NCI-H510A (cell line): ENCODE measurements around the gene SKIDA1.

Source experiments
- DNase-seq: peaks from one replicate; lab custom pipeline; 2025; lab: John Stamatoyannopoulos, UW

The SKIDA1 gene

DNA sequence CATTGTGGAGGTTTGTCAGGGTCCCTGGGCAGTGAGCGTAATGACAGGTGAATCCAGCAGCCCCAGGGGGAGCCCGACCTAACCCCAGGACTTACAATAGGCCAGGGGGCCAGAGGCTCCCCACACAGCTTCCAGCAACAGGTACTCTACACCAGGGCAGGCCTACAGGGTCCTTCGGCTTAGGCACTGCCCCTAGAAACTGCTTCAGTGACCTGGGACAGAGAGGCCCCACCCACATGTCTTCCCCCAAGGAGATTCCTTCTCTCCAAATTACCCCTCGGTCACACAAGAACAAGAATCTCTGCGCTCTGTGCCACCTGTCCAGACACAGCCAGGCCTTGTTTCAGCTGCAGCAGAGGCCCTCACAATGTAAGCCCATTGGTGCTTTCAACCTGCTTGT lies 24.4 kb downstream of the SKIDA1 start:
- no peak for DNase-seq

DNA sequence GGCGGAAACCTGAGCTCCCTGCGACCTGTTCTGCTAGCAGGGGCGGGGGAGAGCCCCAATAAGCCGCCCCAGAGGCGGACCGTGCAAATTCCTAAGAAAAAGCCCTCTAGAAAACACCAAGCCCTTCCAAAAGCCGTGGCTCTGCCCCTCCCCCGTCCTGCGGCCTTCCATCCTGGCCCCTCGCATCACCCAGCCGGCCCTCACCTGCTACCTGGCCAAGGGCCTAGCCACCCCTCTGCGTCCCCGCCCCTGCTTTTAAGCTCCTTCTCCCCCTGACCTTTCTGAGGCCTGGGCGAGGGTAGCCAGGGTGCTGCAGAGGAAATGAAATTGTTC lies 24.9 kb downstream of the SKIDA1 start:
- DNase-seq, result no peak

DNA sequence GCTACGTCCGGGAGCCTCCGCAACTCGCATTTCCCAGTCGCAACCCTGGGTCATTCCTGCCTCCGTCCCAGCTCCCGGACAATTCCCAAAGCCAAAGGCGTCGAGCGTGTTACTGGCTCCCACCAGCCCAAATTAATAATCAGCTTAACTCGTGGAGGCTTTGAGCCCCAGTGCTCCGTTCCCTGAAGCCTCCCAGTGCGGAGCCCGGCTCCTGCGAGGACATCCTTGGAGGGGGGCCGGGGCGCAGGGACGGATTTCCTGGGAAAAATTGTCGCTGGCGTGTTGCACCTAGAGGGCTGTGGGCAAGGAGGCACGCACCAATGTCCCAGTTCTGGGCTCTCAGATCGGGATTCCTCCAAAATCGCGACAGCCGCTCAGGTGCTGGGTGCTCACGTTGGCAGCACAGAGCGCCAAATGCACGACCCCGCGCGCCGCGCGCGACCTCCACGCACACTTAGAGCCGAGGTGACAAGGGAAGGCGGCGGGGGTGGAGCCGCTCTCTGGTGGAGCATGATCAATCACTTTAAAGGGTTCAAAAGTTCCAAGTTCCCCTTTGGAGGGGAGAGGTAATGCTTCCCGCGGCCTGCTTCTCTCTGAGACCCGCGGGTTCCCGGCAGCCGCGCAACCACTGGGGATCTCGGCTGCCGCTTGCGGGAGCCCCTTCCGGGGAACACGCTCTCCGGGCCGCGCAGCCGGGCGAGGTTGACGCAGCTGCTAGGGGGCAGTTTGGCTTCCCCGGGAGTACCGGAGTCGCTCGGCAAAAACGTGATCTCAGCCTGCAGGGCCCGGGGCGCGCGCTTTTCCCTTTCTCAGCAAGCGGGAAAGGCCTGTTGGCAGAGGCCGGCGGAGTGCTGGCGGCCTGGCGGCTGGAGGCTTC lies 25.5 kb downstream of the SKIDA1 start:
- no peak for DNase-seq

DNA sequence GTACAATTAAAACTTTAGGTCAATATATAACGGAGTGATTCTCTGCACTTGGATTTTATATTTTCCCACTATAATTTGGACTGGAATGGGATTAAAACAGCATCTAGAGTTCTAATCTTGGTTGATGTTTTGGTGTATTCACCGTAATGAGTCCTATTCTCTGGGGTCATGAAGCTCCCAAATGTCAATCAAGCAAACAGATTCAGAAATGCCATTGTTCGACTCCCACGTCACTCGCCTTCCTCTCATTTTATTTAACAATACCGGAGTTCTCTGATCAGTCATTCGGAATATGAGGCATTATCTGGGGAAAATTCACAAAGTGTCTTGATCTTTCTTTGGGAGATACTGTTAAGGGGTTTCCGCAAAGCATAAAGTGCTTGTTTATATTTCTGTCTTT lies 26.5 kb downstream of the SKIDA1 start:
- DNase-seq, result no peak

DNA sequence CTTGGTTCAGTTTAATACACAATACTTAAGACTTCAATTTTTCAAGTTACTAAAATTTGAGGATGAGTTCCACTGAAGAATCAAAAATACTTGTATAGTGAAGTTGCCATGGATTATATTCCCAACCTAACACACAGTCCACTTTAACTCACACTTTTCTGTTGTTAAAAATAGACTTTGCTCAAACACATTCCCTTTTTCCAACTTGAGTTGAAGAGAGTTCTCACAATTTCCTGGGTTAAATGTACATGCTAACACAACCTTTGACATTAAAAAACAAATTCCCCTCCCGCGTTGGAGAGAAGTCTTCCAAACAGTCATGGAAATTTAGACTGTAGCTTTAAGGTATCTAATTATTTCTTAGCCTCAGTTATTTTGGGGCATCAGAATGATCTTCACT lies 27.1 kb downstream of the SKIDA1 start:
- DNase-seq, result no peak

DNA sequence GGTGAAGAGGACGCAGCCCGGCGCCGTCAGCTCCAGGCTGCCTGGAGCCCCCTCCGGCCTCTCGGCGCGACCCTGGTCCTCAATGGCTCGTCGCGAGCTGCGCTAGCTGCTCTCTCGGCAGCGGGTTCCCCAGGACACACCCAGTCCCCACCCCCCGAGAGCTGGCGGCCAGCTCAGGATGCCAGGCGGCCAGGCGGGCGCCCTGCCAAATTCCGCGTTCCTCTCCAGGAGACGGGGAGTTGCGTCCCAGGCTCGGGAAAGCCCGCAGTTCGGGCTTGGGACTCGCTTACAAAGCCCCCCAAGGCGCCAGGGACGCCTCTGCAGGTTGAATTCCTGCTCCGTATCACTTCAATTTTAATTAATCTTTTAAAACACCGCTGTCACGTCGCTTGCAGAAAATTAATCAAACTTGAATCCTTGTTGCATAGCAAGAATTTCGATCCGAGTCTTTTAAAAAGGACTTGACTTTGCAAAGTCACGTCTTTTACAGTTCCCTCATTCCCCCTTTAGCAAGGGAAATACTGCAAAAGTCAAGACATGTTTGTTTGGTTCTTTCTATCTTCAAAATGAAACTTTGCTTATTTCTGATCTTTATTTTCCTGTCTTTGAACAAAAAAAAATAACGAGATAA lies 28.2 kb downstream of the SKIDA1 start:
- no peak for DNase-seq

DNA sequence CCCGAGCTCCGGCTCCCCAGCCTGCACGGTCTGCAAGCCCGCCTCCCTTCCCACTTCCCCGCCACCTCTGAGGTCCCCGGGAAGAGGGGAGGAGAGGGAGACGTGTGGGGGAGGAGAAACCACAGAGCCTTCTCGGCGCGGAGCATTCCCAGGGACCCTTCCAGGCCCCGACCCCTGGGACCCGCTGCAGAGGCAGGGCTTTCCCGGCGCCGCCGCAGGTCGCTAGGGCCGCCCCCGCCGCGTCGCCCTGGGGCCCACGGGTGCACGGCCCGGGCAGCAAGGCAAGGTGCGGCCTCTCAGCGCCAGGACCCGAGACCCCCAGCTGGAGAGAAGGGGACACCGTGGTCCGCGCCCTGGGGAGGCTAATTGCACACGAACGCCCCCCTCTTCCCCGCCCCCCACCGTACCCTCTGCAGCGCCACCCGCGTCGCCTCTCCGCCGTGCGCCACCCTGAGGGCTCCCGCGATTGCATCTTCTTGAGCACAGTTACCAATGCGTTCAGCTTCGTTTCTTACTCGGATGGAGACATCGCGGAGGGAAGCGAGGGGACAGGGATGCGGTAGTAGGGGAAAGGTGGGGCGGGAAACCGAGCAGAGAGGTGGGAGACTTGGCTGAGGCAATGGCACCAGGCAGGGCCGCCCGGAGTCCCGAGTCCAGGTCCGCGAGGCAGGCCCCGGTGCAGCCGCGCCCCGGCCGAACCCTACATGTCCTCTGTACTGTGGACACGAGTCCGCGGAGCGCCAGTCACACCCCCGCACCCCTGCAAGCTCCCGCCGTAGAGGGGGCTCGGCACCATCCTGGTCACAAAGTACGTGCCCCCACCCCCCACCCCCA lies 28.9 kb downstream of the SKIDA1 start:
- no peak for DNase-seq

DNA sequence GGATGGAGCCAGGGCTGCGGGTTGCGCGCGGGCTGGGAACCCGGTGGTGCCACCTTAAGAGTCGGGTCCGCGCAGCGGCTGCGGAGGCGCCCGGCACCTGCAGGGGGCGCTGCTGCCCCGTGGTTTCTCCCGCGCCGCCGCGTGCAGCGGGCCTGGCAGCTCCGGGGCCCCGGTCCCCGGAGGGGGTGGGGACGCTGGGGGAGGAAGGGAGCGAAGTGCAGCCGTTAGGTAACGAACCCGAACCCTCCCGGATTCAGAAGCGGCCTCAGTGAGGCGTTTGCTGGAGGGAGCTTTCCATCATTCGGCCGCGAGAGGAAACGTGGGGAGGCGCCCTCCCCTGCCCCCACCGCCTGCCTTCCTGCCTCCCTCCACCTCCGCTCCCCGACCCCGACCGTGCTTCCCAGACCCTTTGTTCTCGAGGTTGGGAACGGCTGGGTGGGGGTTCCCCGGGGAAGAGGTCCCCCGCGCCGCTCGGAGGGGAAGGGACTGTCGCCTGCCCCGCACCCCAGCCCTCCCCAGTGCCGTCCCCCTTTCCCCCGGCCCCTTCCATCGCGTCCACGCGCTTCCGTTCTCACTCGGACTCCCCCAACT lies 29.6 kb downstream of the SKIDA1 start:
- no peak for DNase-seq

DNA sequence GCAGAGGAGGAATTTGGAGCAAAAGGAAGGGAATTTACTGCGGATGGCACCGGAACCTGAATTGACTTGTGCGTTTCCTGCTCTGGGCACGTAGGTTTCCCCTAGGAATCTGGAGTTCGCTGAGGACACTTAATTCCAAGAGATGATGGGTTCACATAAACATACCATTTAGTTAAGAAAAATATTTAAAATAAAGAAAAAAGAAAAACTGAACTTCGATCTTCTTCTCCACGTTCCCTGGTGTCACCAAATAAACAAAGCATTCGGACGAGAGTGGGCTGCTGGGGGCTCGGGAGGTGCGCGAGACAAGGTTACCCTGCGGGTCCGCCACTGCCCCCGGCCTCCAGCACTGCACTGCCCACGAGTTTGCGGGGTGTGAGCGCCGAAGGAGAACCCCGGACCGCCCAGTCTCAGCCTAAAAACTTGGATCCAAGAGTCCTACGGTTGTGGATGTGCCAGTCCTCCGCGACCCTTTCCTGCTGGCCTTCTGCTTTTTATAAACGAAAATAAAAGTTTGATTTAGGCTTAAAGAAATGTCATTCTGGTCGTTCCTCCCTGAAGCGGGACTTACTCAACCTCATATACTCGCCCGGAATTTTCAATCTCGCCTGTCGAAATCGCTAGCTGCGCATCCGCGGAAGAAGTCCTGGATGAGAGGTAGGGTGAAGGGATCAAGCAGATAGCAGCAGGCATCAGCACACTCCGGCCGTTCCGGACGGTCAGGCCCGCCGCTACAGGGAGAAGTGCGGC lies 30.3 kb downstream of the SKIDA1 start:
- DNase-seq, result no peak

DNA sequence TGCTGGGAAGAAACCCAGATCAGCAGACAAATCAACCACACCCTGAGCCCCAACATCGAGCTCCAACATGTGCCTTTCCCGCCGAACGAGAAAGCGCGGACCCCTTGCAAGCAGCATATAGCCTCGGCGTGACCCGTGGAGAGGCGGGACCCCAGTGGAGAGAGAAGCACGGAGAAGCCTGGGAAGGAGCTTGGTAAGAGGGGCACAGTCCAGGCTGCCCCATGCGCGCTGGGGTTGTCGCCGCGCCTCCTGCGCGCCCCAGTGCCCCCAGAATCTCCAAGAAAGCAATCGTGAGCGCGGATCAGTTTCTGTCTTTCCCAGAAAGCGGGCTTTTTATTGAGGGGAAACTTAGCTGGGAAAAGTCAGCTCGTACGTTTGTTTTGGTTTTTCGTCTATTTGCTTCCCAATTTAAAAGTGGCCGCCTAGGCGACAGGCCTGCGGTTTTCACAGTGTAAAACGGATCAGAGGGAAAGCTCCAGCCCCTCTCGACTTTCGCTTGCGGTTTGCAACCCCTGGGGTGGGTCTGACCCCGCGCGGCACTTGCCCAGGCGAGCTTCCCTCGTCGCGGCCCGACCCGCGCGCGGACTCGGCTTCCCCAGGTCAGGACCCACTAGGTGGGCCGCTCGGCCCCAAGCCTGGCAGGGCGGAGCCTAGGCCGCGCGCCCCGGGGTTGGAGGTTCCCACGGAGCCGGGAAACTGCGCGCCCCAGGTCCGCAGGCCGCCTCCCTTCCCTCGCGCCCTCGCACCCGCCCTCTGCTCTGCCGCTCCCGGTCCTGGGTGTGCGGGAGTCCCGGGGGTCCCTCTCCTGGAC lies 31.1 kb downstream of the SKIDA1 start:
- no peak for DNase-seq

DNA sequence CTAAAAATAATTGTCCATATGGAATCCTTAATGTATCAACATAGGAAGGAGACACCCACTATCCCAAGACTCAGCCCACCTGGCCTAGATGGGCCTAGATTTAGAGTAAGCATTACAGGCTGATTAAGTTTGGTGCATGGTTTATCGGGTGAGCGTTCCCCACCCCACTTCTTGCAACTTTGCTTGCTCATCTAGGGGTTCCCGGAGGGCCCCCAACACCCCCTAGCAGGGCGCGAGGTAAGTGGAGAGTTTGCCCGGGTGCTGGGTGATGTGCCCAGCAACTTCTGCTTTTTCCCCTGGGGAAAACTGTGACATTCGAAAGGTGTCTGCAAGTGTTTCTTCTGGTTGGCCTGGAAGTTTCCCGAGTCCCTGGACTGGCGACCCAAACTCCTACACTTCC lies 31.7 kb downstream of the SKIDA1 start:
- DNase-seq, result no peak

DNA sequence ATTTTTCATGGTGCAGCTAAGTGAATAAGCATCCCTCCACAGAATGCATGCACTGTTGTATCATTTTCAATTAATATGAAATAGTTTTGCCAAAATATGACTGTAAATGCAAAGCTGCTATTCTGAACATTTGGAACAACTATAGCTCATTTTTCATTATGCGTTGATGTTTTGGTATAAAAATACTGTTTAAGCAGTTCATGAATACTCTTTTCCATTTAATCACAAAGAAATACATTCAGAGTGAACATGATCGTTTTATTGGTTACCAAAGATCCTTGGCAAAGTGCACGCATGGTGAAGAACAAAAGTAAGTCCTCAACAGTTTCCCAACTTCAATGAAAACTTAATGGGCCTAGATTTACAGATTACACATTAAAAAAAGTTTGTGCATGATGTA lies 33.1 kb downstream of the SKIDA1 start:
- DNase-seq, result no peak

DNA sequence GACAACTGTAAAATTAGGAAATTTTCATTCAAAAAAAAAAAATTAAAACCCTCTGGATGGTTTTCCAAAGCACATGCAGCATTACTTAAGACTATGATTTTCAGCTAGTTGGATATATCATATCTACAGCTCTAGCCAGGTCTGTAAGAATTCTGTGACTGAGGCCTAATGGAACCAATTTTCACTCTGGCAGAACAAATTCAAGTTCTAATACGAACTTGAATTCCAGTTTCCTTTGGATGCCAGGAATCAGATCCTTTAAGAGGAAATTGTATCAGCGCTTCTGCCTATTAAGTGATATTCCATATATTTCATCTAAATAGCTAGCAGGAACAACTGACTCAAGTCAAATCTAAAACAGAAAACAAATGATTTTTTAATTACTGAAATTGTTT lies 34.8 kb downstream of the SKIDA1 start:
- DNase-seq, result no peak

DNA sequence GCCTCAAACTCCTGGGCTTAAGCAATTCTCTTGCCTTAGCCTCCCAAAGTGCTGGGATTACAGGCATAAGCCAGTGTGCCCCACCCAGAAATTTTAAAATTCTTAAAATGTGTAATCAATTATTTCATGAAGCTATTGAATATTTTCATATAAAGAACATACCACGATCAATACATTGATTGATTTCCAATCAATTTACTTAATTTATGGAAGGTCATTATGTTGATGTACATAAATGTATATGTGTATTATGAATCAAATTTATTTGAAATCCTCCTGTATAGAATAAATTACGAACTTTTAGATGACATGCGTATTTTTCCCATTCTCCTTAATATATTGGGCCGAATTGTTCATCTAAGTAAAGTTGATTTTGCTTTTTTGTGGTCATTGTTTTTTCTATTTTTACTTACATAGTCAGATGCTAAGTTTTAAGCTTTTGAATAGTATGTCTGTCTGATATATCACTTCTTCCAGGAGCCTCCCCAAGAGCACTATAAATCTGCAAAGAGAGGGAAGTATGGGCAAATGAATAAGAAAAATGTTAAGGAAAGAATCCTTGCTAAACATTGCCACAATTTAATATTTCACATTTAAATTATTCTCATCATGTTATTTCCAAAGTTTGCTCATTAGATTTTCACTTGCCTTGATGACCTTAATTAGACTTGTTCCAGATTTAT lies 35.3 kb downstream of the SKIDA1 start:
- DNase-seq, result no peak

DNA sequence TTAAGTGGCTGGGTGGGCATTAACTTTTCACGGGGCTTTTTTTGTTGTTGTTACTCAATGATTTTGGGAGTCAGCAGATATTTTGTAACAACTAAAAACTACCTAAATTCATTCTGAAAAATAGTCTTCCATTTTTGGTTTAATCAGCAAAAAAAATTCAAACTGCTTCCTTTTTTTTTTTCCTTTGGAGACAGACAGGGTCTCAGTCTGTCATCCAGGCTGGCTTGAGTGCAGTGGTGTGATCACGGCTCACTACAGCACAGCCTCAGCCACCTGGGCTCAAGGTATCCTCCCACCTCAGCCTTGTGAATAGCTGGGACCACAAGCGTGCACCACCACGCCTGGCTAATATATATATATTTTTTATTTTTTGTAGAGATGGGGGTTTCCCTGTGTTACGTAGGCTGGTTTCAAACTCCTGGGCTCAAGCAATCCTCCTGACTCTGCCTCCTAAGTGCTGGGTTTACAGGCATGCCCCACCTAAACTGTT lies 36.5 kb downstream of the SKIDA1 start:
- no peak for DNase-seq

DNA sequence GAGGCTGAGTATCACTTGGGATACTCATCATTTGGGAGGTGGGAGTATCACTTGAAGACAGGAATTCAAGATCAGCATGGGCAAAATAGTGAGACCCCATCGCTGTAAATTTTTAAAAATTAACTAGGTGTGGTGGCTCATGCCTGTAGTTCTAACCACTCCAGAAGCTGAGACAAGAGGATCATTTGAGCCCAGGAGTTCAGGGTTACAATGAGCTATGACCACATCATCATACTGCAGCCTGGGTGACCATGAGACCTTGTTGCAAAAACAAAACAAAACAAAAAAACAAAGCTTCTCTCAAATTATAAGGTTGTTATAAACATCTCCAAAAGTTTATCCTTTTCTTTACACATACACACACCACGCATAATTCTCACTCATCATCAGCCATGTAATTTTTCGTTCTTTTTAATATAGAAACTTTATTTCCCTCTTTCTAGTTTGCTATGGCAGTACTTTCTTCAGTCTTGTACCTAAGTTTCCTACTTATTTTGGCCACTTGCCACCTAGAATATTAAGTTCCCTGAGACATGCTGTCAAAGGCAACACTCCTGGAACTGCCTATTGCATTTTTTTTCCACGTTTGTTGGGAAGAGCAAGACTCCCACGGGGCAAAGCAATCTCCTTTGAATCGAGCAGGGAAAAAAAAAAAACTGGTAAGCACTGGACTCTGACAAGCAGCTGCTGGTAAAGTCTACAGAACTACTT lies 37.1 kb downstream of the SKIDA1 start:
- no peak for DNase-seq

DNA sequence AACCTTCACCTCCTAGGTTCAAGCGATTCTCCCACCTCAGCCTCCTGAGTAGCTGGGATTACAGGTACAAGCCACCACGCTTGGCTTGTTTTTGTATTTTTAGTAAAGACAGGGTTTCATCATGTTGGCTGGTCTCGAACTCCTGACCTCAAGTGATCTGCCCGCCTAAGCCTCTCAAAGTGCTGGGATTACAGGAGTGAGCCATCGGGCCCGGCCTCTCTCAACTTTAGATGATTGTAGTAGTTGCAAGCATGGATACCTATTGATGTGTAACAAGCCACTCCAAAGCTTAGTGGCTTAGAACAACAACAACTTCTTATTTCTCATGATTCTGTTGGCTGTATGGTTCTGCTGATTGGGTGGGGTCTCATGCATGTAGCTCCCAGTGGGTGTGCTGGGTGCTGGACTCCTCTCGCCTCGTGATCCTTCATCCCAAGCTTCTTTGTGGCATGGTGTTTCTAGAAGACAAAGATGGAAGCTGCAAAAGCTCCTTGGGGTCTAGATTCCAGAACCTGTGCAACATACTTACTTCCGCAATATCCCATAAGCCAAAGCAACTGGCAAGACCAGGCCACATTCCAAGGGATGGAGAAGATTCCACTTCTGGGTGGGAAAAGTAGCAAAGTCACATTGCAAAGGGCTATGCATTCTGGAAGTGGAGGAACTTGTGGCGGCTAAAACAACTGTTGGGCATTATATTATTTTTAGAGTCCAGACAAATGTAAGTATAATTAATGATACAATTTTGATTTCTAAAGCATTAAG lies 37.9 kb downstream of the SKIDA1 start:
- no peak for DNase-seq

DNA sequence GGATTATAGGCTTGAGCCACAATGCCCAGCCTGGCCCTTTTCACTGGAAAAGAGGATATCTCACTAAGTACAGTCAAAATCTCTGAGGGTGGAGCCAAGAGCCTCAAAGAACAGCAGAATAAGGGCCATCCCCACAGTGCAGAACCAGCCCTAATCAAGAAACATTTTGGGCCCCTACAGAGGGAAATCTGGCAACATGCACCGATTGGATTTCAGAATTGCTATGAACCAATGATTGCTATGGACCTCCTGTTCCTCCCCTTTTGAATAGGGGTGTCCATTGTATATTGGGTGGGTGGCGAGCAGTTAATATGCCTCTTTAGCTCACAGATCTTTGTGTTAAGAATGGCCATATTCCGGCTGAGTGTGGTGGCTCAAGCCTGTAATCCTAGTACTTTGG lies 42.7 kb downstream of the SKIDA1 start:
- DNase-seq, result no peak

DNA sequence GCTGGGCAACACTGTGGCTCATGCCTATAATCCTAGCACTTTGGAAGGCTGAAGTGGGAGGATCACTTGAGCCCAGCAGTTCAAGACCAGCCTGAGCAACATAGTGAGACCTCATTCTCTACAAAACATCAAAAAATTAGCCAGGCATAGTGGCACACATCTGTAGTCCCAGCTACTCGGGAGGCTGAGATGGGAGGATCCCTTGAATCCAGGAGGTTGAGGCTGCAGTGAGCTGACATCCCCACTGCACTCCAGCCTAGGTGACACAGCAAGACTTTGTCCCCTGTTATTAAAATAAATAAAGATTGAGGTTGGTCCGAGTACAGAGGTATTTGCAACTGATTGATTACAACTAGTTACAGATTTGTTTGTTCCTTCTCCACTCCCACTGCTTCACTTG lies 44.1 kb downstream of the SKIDA1 start:
- no peak for DNase-seq
